ENCODE results near the gene KCNMB4.

DNA sequence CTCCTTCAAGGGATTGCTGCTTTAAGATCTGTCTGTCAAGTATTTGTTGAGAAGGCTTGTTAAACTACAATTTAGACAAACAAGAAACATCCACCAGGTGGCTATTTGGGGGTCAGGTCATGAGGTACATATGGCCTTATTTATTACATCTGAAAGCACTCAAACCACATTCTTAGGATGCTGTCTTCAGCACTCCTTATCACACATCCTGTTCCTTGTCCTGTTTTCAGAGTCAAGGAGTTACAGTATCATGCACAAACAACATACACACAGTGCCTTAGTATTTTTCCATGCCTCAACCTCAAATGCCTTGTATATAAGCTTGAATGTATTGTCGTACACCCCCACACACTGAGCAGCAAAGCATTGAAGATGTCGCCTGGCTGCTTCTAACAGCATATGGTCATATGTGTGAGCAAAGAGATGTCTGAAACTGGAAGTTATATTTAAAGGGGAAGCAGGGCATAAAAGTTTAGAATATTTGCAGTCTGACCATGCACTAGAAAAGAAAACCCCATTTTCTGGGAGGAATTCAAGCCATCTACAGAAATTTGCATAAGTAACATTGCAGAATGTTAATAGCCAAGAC lies 83.8 kb downstream of the KCNMB4 start:
- TF ChIP-seq, protein P1, sequence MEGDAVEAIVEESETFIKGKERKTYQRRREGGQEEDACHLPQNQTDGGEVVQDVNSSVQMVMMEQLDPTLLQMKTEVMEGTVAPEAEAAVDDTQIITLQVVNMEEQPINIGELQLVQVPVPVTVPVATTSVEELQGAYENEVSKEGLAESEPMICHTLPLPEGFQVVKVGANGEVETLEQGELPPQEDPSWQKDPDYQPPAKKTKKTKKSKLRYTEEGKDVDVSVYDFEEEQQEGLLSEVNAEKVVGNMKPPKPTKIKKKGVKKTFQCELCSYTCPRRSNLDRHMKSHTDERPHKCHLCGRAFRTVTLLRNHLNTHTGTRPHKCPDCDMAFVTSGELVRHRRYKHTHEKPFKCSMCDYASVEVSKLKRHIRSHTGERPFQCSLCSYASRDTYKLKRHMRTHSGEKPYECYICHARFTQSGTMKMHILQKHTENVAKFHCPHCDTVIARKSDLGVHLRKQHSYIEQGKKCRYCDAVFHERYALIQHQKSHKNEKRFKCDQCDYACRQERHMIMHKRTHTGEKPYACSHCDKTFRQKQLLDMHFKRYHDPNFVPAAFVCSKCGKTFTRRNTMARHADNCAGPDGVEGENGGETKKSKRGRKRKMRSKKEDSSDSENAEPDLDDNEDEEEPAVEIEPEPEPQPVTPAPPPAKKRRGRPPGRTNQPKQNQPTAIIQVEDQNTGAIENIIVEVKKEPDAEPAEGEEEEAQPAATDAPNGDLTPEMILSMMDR (IDR thresholded peaks at IDR 0.05) = no peak
- no peak for TF ChIP-seq POLR2A (IDR thresholded peaks at IDR 0.05)
